Fibroblast of lung (primary cell): ENCODE data around the gene LIMK2. TPM values are rescaled to one million over a fixed set of nuclear protein-coding genes. Genes with fewer than 3 reads are reported as not detected.

Source experiments
- DNase-seq, 2 donors: peaks; one replicate each; pipeline versions ENCODE4 v3.0.0 to v3.0.0-alpha.2; 2010; ENCODE audit warnings: low read depth in 2 of 2
- H2AFZ ChIP-seq: 2 replicates; pipeline ENCODE4 v1.5.1; 2012; ENCODE audit warnings: low read length, control low read depth, inconsistent platforms
- H3K27ac ChIP-seq: 2 replicates; pipeline ENCODE4 v1.5.1; 2011; ENCODE audit warnings: low read length, control low read depth; ENCODE audit not compliant: insufficient read depth
- H3K27me3 ChIP-seq: 2 replicates; pipeline ENCODE4 v1.5.1; 2011; ENCODE audit warnings: mild to moderate bottlenecking, low read length; ENCODE audit not compliant: control insufficient read depth, insufficient read depth
- H3K36me3 ChIP-seq: 2 replicates; pipeline ENCODE4 v1.5.1; 2011; ENCODE audit warnings: low read length; ENCODE audit not compliant: control insufficient read depth, insufficient read depth
- H3K4me1 ChIP-seq: 2 replicates; pipeline ENCODE4 v1.5.1; 2011; ENCODE audit warnings: low read length; ENCODE audit not compliant: control insufficient read depth, insufficient read depth; ENCODE audit errors: extremely low read depth
- H3K4me2 ChIP-seq: 2 replicates; pipeline ENCODE4 v1.5.1; 2011; ENCODE audit warnings: low read length, control low read depth; ENCODE audit not compliant: insufficient read depth; ENCODE audit errors: extremely low read depth
- H3K4me3 ChIP-seq, 4 experiments: fragments of 200-600 bp in 1 of 4; sonication (generic) in 1 of 4; replicated peaks in 1 of 4; 2 replicates each; pipeline ENCODE4 v1.5.1; 2011 to 2016; ENCODE audit warnings: low read length in 4 of 4, low read depth in 3 of 4, mild to moderate bottlenecking in 3 of 4, control low read depth in 2 of 4, inconsistent platforms in 1 of 4, mixed read lengths in 1 of 4; ENCODE audit not compliant: insufficient read depth in 1 of 4; ENCODE audit errors: control extremely low read depth in 1 of 4
- H3K79me2 ChIP-seq: 2 replicates; pipeline ENCODE4 v1.5.1; 2012; ENCODE audit warnings: mild to moderate bottlenecking, low read length, inconsistent platforms; ENCODE audit not compliant: control insufficient read depth, insufficient read depth
- H3K9ac ChIP-seq: 2 replicates; pipeline ENCODE4 v1.5.1; 2011; ENCODE audit warnings: mild to moderate bottlenecking, low read length, control low read depth; ENCODE audit not compliant: insufficient read depth
- H3K9me3 ChIP-seq: 2 replicates; pipeline ENCODE4 v1.5.1; 2012; ENCODE audit warnings: low read depth, low read length; ENCODE audit not compliant: control insufficient read depth, insufficient read depth
- H4K20me1 ChIP-seq: 2 replicates; pipeline ENCODE4 v1.5.1; 2011; ENCODE audit warnings: low read length; ENCODE audit not compliant: control insufficient read depth, insufficient read depth; ENCODE audit errors: extremely low read depth
- EZH2 ChIP-seq: IDR thresholded peaks from 2 replicates; pipeline ENCODE4 v1.5.1; 2012; ENCODE audit warnings: low read length, control low read depth, mild to moderate bottlenecking; ENCODE audit errors: missing control alignments
- polyA plus RNA-seq, 2 donors: library from polyadenylated mRNA; depleted of rRNA in 1 of 2; stranded (reverse) in 1 of 2; unstranded in 1 of 2; fragments of >200 nt; gene quantifications; 2 replicates each; pipeline ENCODE4 v1.2.1, GENCODE V29; 2011 to 2012; ENCODE audit warnings: missing spikeins in 1 of 2
- total RNA-seq: library from RNA; depleted of rRNA; stranded (reverse); fragments of >200 nt; gene quantifications from 2 replicates; pipeline ENCODE4 v1.2.1, GENCODE V29; 2014
- TF ChIP-seq, protein P1 (sequence below), 2 donors: IDR thresholded peaks in 1 of 2; conservative IDR thresholded peaks in 1 of 2; 1 replicate in 1 of 2; 2 replicates in 1 of 2; pipeline ENCODE4 v1.5.1; 2011 to 2012; ENCODE audit warnings: low read length in 2 of 2, control low read depth in 1 of 2, inconsistent platforms in 1 of 2, low read depth in 1 of 2, mild to moderate bottlenecking in 1 of 2

LIMK2 gene
- total and polyA plus RNA-seq, 2 donors (not counting 1 experiment from before 2014, with no cell fraction given), result 3.4 to 20.0 TPM

DNA sequence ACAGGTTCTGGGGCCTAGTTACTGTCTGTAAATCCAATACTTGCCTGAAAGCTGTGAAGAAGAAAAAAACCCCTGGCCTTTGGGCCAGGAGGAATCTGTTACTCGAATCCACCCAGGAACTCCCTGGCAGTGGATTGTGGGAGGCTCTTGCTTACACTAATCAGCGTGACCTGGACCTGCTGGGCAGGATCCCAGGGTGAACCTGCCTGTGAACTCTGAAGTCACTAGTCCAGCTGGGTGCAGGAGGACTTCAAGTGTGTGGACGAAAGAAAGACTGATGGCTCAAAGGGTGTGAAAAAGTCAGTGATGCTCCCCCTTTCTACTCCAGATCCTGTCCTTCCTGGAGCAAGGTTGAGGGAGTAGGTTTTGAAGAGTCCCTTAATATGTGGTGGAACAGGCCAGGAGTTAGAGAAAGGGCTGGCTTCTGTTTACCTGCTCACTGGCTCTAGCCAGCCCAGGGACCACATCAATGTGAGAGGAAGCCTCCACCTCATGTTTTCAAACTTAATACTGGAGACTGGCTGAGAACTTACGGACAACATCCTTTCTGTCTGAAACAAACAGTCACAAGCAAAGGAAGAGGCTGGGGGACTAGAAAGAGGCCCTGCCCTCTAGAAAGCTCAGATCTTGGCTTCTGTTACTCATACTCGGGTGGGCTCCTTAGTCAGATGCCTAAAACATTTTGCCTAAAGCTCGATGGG is 66.7 kb downstream of the LIMK2 start:
- no peak for DNase-seq
- Histone ChIP-seq H2AFZ (no peak overlapping the region), H3K4me1 (no peaks in the 10 kb centered on the region), H3K27me3 (no peaks in the 10 kb centered on the region), H3K9ac (no peak overlapping the region), H4K20me1 (no peaks in the 10 kb centered on the region), H3K4me3 (no peak overlapping the region), H3K9me3 (no peaks in the 10 kb centered on the region), H3K4me2 (no peak overlapping the region), H3K27ac (no peak overlapping the region), H3K36me3 (peaks cover 11% of the 10 kb centered on the region), H3K79me2 (no peaks in the 10 kb centered on the region)
- TF ChIP-seq, protein P1, sequence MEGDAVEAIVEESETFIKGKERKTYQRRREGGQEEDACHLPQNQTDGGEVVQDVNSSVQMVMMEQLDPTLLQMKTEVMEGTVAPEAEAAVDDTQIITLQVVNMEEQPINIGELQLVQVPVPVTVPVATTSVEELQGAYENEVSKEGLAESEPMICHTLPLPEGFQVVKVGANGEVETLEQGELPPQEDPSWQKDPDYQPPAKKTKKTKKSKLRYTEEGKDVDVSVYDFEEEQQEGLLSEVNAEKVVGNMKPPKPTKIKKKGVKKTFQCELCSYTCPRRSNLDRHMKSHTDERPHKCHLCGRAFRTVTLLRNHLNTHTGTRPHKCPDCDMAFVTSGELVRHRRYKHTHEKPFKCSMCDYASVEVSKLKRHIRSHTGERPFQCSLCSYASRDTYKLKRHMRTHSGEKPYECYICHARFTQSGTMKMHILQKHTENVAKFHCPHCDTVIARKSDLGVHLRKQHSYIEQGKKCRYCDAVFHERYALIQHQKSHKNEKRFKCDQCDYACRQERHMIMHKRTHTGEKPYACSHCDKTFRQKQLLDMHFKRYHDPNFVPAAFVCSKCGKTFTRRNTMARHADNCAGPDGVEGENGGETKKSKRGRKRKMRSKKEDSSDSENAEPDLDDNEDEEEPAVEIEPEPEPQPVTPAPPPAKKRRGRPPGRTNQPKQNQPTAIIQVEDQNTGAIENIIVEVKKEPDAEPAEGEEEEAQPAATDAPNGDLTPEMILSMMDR (conservative IDR thresholded peaks at IDR 0.05 in 1 of 2, IDR thresholded peaks at IDR 0.05 in 1 of 2; ENCODE audit: low read depth in 1 of 2, low read length in 2 of 2), result no peak
- no peak for TF ChIP-seq EZH2

DNA sequence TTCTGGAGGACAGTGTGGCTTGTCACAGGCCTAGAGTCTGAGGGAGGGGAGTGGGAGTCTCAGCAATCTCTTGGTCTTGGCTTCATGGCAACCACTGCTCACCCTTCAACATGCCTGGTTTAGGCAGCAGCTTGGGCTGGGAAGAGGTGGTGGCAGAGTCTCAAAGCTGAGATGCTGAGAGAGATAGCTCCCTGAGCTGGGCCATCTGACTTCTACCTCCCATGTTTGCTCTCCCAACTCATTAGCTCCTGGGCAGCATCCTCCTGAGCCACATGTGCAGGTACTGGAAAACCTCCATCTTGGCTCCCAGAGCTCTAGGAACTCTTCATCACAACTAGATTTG is 67.2 kb downstream of the LIMK2 start:
- Histone ChIP-seq H4K20me1 (no peaks in the 10 kb centered on the region), H3K4me3 (no peak overlapping the region), H3K4me2 (no peak overlapping the region), H3K79me2 (no peaks in the 10 kb centered on the region), H3K36me3 (peaks cover 6% of the 10 kb centered on the region), H3K9me3 (no peaks in the 10 kb centered on the region), H3K9ac (no peak overlapping the region), H3K27ac (no peak overlapping the region), H3K4me1 (no peaks in the 10 kb centered on the region), H3K27me3 (no peaks in the 10 kb centered on the region), H2AFZ (no peak overlapping the region)
- DNase-seq, result no peak
- TF ChIP-seq EZH2, result no peak
- TF ChIP-seq, protein P1 (conservative IDR thresholded peaks at IDR 0.05 in 1 of 2, IDR thresholded peaks at IDR 0.05 in 1 of 2; ENCODE audit: low read depth in 1 of 2, low read length in 2 of 2), result no peak

DNA sequence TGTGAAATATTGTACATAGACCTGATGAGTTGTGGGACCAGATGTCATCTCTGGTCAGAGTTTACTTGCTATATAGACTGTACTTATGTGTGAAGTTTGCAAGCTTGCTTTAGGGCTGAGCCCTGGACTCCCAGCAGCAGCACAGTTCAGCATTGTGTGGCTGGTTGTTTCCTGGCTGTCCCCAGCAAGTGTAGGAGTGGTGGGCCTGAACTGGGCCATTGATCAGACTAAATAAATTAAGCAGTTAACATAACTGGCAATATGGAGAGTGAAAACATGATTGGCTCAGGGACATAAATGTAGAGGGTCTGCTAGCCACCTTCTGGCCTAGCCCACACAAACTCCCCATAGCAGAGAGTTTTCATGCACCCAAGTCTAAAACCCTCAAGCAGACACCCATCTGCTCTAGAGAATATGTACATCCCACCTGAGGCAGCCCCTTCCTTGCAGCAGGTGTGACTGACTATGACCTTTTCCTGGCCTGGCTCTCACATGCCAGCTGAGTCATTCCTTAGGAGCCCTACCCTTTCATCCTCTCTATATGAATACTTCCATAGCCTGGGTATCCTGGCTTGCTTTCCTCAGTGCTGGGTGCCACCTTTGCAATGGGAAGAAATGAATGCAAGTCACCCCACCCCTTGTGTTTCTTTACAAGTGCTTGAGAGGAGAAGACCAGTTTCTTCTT is 67.9 kb downstream of the LIMK2 start:
- Histone ChIP-seq H3K27me3 (no peaks in the 10 kb centered on the region), H3K4me2 (no peak overlapping the region), H3K9ac (no peak overlapping the region), H3K4me1 (no peaks in the 10 kb centered on the region), H2AFZ (no peak overlapping the region), H3K36me3 (peaks cover 5% of the 10 kb centered on the region), H3K4me3 (no peak overlapping the region), H3K79me2 (no peaks in the 10 kb centered on the region), H4K20me1 (no peaks in the 10 kb centered on the region), H3K27ac (no peak overlapping the region), H3K9me3 (no peaks in the 10 kb centered on the region)
- no peak for DNase-seq
- TF ChIP-seq, protein P1 (conservative IDR thresholded peaks at IDR 0.05 in 1 of 2, IDR thresholded peaks at IDR 0.05 in 1 of 2; ENCODE audit: low read depth in 1 of 2, low read length in 2 of 2), result no peak
- TF ChIP-seq EZH2, result no peak
